ENCODE measurements around the gene SLCO4A1. TPM values are rescaled to one million over a fixed set of nuclear protein-coding genes. Genes with fewer than 3 reads are reported as not detected.

Gene SLCO4A1
- total RNA-seq, 4 donors from 2014 or later = 24.3 to 73.7 (median 40.5) TPM

- no peak overlapping the region for H3K4me3 ChIP-seq
- WGBS, 2 donors = 75 to 80% methylated on average over 5 of the region's 5 CpGs
- TF ChIP-seq, protein P1, sequence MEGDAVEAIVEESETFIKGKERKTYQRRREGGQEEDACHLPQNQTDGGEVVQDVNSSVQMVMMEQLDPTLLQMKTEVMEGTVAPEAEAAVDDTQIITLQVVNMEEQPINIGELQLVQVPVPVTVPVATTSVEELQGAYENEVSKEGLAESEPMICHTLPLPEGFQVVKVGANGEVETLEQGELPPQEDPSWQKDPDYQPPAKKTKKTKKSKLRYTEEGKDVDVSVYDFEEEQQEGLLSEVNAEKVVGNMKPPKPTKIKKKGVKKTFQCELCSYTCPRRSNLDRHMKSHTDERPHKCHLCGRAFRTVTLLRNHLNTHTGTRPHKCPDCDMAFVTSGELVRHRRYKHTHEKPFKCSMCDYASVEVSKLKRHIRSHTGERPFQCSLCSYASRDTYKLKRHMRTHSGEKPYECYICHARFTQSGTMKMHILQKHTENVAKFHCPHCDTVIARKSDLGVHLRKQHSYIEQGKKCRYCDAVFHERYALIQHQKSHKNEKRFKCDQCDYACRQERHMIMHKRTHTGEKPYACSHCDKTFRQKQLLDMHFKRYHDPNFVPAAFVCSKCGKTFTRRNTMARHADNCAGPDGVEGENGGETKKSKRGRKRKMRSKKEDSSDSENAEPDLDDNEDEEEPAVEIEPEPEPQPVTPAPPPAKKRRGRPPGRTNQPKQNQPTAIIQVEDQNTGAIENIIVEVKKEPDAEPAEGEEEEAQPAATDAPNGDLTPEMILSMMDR (IDR thresholded peaks at IDR 0.05) = no peak
- TF ChIP-seq POLR2A (IDR thresholded peaks at IDR 0.05) (no peak), EP300 (IDR thresholded peaks at IDR 0.05) (no peak)
- H3K27me3 ChIP-seq = peaks cover 0 to 23% of the 10 kb centered on the region in 2 donors
- no peak for DNase-seq (ENCODE audit: low spot score in 2 of 2)
- peaks cover 0 to 27% (median 0%) of the 10 kb centered on the region in 4 donors for H3K4me1 ChIP-seq
- H3K36me3 ChIP-seq = no peaks in the 10 kb centered on the region
- no peak overlapping the region for H3K27ac ChIP-seq
- H3K9me3 ChIP-seq = no peaks in the 10 kb centered on the region
Measured at GRCh38 chr20:62703853-62704228, 61.5 kb downstream of the SLCO4A1 start.

DNA sequence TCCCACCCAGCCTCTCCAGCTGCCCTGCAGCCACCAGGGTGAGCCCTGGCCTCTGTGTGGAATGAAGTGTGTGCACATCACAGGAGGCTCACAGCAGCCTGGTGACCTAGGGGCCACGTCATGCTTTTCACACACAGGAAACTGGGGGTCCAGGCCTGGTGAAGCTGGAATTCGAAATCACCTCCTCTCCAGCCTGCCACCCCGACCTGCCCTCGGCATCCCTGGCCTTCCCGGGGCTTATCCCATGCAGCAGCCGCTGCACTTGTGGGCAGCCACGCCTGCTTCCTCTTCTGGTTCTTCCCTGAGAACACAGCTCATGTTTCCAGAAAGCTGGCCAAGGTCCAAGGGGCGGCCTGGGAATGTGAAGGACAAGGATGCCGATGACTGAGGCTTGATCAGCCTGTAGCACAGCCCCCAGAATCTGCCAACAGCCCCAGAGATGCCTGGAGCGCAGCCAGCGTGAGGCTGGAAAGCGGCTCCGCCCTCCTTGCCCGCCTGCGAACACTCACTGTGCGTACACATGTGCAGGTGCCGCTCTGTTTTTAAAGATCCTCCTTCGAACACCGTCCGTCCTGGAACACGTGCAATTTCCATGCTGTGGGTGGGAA lies 62.1 kb downstream of the SLCO4A1 start:
- no peak overlapping the region for H3K27ac ChIP-seq
- H3K27me3 ChIP-seq = peaks cover 0 to 29% of the 10 kb centered on the region in 2 donors
- 9 to 12% methylated on average over 21 of the region's 21 CpGs for WGBS, 2 donors
- no peaks in the 10 kb centered on the region for H3K9me3 ChIP-seq
- TF ChIP-seq EP300 (IDR thresholded peaks at IDR 0.05) (peak in 1 of 2 donors; percentile 11), POLR2A (IDR thresholded peaks at IDR 0.05) (no peak)
- H3K4me1 ChIP-seq = peaks cover 0 to 31% (median 0%) of the 10 kb centered on the region in 4 donors
- H3K4me3 ChIP-seq = no peak overlapping the region
- peak; percentile 67 to 85 for DNase-seq (ENCODE audit: low spot score in 2 of 2)
- no peaks in the 10 kb centered on the region for H3K36me3 ChIP-seq

GRCh38 chr20:62705627-62706026 lies 63.3 kb downstream of the SLCO4A1 start:
- H3K27ac ChIP-seq = no peak overlapping the region
- WGBS, 2 donors = 80 to 91% methylated on average over 13 to 16 of the region's 16 CpGs

GRCh38 chr20:62706344-62706743 lies 64.0 kb downstream of the SLCO4A1 start:
- no peak overlapping the region for H3K27ac ChIP-seq
- WGBS, 2 donors = 81 to 83% methylated on average over 12 of the region's 12 CpGs
- H3K27me3 ChIP-seq = peaks cover 0 to 48% of the 10 kb centered on the region in 2 donors
- H3K9me3 ChIP-seq = no peaks in the 10 kb centered on the region
- DNase-seq (ENCODE audit: low spot score in 2 of 2) = no peak
- H3K4me3 ChIP-seq = no peak overlapping the region
- H3K4me1 ChIP-seq = peaks cover 0 to 31% (median 0%) of the 10 kb centered on the region in 4 donors
- no peak for TF ChIP-seq POLR2A (IDR thresholded peaks at IDR 0.05)
- TF ChIP-seq, protein P1 (IDR thresholded peaks at IDR 0.05) = no peak
- no peak for TF ChIP-seq EP300 (IDR thresholded peaks at IDR 0.05)
- H3K36me3 ChIP-seq = no peaks in the 10 kb centered on the region

More at GRCh38 chr20:62705627-62706026, 63.3 kb downstream of the SLCO4A1 start:
- DNase-seq (ENCODE audit: low spot score in 2 of 2) = no peak
- Histone ChIP-seq H3K4me3 (no peak overlapping the region), H3K27me3 (peaks cover 0 to 40% of the 10 kb centered on the region in 2 donors), H3K9me3 (no peaks in the 10 kb centered on the region), H3K4me1 (peaks cover 0 to 31% (median 0%) of the 10 kb centered on the region in 4 donors), H3K36me3 (no peaks in the 10 kb centered on the region)
- TF ChIP-seq POLR2A (IDR thresholded peaks at IDR 0.05) = no peak
- TF ChIP-seq EP300 (IDR thresholded peaks at IDR 0.05) = no peak
- TF ChIP-seq, protein P1 (IDR thresholded peaks at IDR 0.05) = no peak

GRCh38 chr20:62706857-62707256 lies 64.6 kb downstream of the SLCO4A1 start:
- H3K36me3 ChIP-seq = no peaks in the 10 kb centered on the region
- TF ChIP-seq, protein P1 (IDR thresholded peaks at IDR 0.05) = no peak
- TF ChIP-seq POLR2A (IDR thresholded peaks at IDR 0.05) (no peak), EP300 (IDR thresholded peaks at IDR 0.05) (no peak)
- H3K4me3 ChIP-seq = no peak overlapping the region
- H3K4me1 ChIP-seq = peaks cover 0 to 31% (median 0%) of the 10 kb centered on the region in 4 donors
- 83 to 90% methylated on average over 12 of the region's 12 CpGs for WGBS, 2 donors
- H3K9me3 ChIP-seq = no peaks in the 10 kb centered on the region
- no peak overlapping the region for H3K27ac ChIP-seq
- peaks cover 0 to 53% of the 10 kb centered on the region in 2 donors for H3K27me3 ChIP-seq
- DNase-seq (ENCODE audit: low spot score in 2 of 2) = no peak
